Measurements from ENCODE around the gene SLC12A9.

The SLC12A9 gene

DNA sequence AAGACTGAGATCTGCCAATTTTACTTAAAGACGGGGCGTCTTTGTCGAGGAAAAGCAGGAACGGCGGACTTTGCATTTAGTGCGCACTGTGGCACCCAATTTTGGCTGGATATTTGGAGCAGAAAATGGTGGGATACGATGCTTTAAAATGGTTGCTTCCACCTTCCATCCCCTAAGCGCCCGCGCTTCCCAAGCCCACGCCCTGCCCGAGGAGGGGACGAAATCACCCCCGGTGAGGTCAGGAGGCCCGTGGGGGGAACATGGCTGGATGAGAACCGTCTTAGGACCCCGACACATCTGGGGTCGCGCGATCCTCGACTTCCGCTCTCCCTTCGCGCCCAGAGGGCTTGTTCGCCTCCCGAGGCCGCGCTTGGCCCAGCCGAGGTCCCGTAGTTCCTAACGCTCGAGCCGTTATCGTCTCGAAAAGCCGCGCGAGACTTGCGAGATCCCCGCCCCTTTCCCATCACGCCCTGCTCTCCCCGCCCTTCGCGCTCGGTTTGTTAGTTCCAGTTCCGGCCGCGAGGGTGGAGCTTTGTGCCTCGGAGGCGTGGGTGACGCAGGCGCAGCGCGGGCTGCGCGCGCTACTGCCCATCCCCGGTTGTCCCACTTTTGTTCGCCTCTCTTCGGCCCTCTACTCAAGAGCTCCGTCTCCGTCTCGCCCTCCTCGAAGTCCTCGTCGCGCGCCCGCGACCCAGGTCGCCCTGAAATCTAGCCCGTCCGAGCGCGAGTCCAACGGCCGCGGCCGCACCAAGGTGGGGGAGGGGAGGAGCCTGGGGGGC is 22.3 kb downstream of the SLC12A9 start, which contains the start of gene SRRT:
Gene SRRT (plus strand): TSS at position 527 of the 779 bp plus-strand sequence. CDS start 488 bp downstream, outside the sequence.
- Histone ChIP-seq H3K4me3 (ENCODE audit: low read length) (peak within 1 kb of the TSS; percentile 76), H3K27me3 (ENCODE audit: control insufficient read depth, insufficient read depth, low read length) (no peaks in the 10 kb centered on the region), H3K36me3 (ENCODE audit: control insufficient read depth, insufficient read depth, low read length) (peaks cover 25% of the 10 kb centered on the region), H3K9me3 (ENCODE audit: control insufficient read depth, insufficient read depth, low read length) (no peaks in the 10 kb centered on the region), H3K27ac (ENCODE audit: low read length) (no peak within 1 kb of the TSS), H3K4me1 (ENCODE audit: control insufficient read depth, insufficient read depth, low read length) (no peaks in the 10 kb centered on the region)
- DNase-seq (ENCODE audit: low read depth, low spot score), result peak; percentile 94
- no CpG with 5 or more reads among the region's 79 CpGs for WGBS (ENCODE audit: insufficient coverage, insufficient read length)

DNA sequence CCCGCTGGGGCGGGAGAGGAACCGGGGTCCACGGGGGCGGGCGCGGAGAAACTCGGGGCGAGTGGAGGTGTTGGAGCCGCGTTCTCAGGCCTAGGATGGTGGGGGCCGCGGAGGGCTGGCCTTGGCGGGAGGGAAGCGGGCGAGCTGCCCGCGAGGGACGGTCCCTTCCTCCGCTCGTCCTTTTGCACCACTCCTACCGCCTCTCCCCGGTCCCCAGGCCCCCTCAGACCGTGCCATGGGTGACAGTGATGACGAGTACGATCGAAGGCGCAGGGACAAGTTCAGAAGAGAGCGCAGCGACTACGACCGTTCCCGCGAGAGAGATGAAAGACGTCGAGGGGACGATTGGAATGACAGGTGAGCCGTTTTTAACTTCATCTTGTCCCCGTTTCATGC is 22.8 kb downstream of the SLC12A9 start:
- Histone ChIP-seq H3K27me3 (ENCODE audit: control insufficient read depth, insufficient read depth, low read length) (no peaks in the 10 kb centered on the region), H3K9me3 (ENCODE audit: control insufficient read depth, insufficient read depth, low read length) (no peaks in the 10 kb centered on the region), H3K4me1 (ENCODE audit: control insufficient read depth, insufficient read depth, low read length) (0 out of 2 replicates have a peak, but pooled peaks cover 1% of the 10 kb centered on the region), H3K27ac (ENCODE audit: low read length) (no peak overlapping the region), H3K4me3 (ENCODE audit: low read length) (peak overlapping the region; percentile 76), H3K36me3 (ENCODE audit: control insufficient read depth, insufficient read depth, low read length) (peaks cover 24% of the 10 kb centered on the region)
- WGBS (ENCODE audit: insufficient coverage, insufficient read length), result no CpG with 5 or more reads among the region's 39 CpGs
- no peak for DNase-seq (ENCODE audit: low read depth, low spot score)

DNA sequence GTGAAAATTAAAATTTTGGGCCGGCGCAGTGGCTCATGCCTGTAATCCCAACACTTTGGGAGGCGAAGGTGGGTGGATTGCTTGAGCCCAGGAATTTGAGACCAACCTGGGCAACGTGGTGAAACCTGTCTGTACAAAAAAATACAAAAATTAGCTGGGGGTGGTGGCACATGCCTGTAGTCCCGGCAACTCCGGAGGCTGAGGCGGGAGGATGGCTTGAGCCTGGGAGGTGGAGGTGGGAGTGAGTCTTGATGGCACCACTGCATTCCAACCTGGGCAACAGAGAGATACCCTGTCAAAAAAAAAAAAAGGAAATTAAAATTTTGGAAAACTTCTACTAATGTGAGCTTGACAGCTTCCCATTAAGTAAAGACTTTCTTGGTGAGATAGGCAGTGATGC is 25.5 kb downstream of the SLC12A9 start:
- peaks cover 26% of the 10 kb centered on the region for H3K36me3 ChIP-seq (ENCODE audit: control insufficient read depth, insufficient read depth, low read length)
- WGBS (ENCODE audit: insufficient coverage, insufficient read length), result no CpG with 5 or more reads among the region's 7 CpGs
- H3K4me1 ChIP-seq (ENCODE audit: control insufficient read depth, insufficient read depth, low read length), result 0 out of 2 replicates have a peak, but pooled peaks cover 1% of the 10 kb centered on the region
- H3K27me3 ChIP-seq (ENCODE audit: control insufficient read depth, insufficient read depth, low read length), result no peaks in the 10 kb centered on the region
- H3K4me3 ChIP-seq (ENCODE audit: low read length), result no peak overlapping the region
- no peaks in the 10 kb centered on the region for H3K9me3 ChIP-seq (ENCODE audit: control insufficient read depth, insufficient read depth, low read length)
- DNase-seq (ENCODE audit: low read depth, low spot score), result no peak
- no peak overlapping the region for H3K27ac ChIP-seq (ENCODE audit: low read length)

GRCh38 chr7:100878685-100879084 is 26.2 kb downstream of the SLC12A9 start:
- Histone ChIP-seq H3K27ac (ENCODE audit: low read length) (no peak overlapping the region), H3K4me3 (ENCODE audit: low read length) (no peak overlapping the region), H3K9me3 (ENCODE audit: control insufficient read depth, insufficient read depth, low read length) (no peaks in the 10 kb centered on the region), H3K27me3 (ENCODE audit: control insufficient read depth, insufficient read depth, low read length) (no peaks in the 10 kb centered on the region), H3K4me1 (ENCODE audit: control insufficient read depth, insufficient read depth, low read length) (0 out of 2 replicates have a peak, but pooled peaks cover 1% of the 10 kb centered on the region), H3K36me3 (ENCODE audit: control insufficient read depth, insufficient read depth, low read length) (peaks cover 26% of the 10 kb centered on the region)
- WGBS (ENCODE audit: insufficient coverage, insufficient read length), result no CpG with 5 or more reads among the region's 6 CpGs
- no peak for DNase-seq (ENCODE audit: low read depth, low spot score)

GRCh38 chr7:100879685-100880261 is 27.3 kb downstream of the SLC12A9 start:
- Histone ChIP-seq H3K27ac (ENCODE audit: low read length) (no peak overlapping the region), H3K9me3 (ENCODE audit: control insufficient read depth, insufficient read depth, low read length) (no peaks in the 10 kb centered on the region), H3K4me1 (ENCODE audit: control insufficient read depth, insufficient read depth, low read length) (0 out of 2 replicates have a peak, but pooled peaks cover 1% of the 10 kb centered on the region), H3K27me3 (ENCODE audit: control insufficient read depth, insufficient read depth, low read length) (no peaks in the 10 kb centered on the region), H3K36me3 (ENCODE audit: control insufficient read depth, insufficient read depth, low read length) (peaks cover 29% of the 10 kb centered on the region), H3K4me3 (ENCODE audit: low read length) (no peak overlapping the region)
- no peak for DNase-seq (ENCODE audit: low read depth, low spot score)
- no CpG with 5 or more reads among the region's 11 CpGs for WGBS (ENCODE audit: insufficient coverage, insufficient read length)

GRCh38 chr7:100880645-100881044 is 28.1 kb downstream of the SLC12A9 start:
- Histone ChIP-seq H3K27me3 (ENCODE audit: control insufficient read depth, insufficient read depth, low read length) (no peaks in the 10 kb centered on the region), H3K36me3 (ENCODE audit: control insufficient read depth, insufficient read depth, low read length) (peaks cover 37% of the 10 kb centered on the region), H3K4me1 (ENCODE audit: control insufficient read depth, insufficient read depth, low read length) (0 out of 2 replicates have a peak, but pooled peaks cover 1% of the 10 kb centered on the region), H3K9me3 (ENCODE audit: control insufficient read depth, insufficient read depth, low read length) (no peaks in the 10 kb centered on the region), H3K27ac (ENCODE audit: low read length) (no peak overlapping the region), H3K4me3 (ENCODE audit: low read length) (no peak overlapping the region)
- no CpG with 5 or more reads among the region's 7 CpGs for WGBS (ENCODE audit: insufficient coverage, insufficient read length)
- DNase-seq (ENCODE audit: low read depth, low spot score), result no peak

GRCh38 chr7:100881136-100881535 is 28.6 kb downstream of the SLC12A9 start:
- no CpG with 5 or more reads among the region's 20 CpGs for WGBS (ENCODE audit: insufficient coverage, insufficient read length)
- Histone ChIP-seq H3K36me3 (ENCODE audit: control insufficient read depth, insufficient read depth, low read length) (peaks cover 42% of the 10 kb centered on the region), H3K4me1 (ENCODE audit: control insufficient read depth, insufficient read depth, low read length) (0 out of 2 replicates have a peak, but pooled peaks cover 1% of the 10 kb centered on the region)

GRCh38 chr7:100882201-100882600 is 29.7 kb downstream of the SLC12A9 start:
- Histone ChIP-seq H3K27me3 (ENCODE audit: control insufficient read depth, insufficient read depth, low read length) (no peaks in the 10 kb centered on the region), H3K27ac (ENCODE audit: low read length) (no peak overlapping the region), H3K9me3 (ENCODE audit: control insufficient read depth, insufficient read depth, low read length) (no peaks in the 10 kb centered on the region), H3K4me3 (ENCODE audit: low read length) (no peak overlapping the region), H3K4me1 (ENCODE audit: control insufficient read depth, insufficient read depth, low read length) (0 out of 2 replicates have a peak, but pooled peaks cover 1% of the 10 kb centered on the region), H3K36me3 (ENCODE audit: control insufficient read depth, insufficient read depth, low read length) (peaks cover 52% of the 10 kb centered on the region)
- no CpG with 5 or more reads among the region's 9 CpGs for WGBS (ENCODE audit: insufficient coverage, insufficient read length)
- DNase-seq (ENCODE audit: low read depth, low spot score), result no peak

More at GRCh38 chr7:100881136-100881535, 28.6 kb downstream of the SLC12A9 start:
- Histone ChIP-seq H3K27me3 (ENCODE audit: control insufficient read depth, insufficient read depth, low read length) (no peaks in the 10 kb centered on the region), H3K9me3 (ENCODE audit: control insufficient read depth, insufficient read depth, low read length) (no peaks in the 10 kb centered on the region), H3K4me3 (ENCODE audit: low read length) (no peak overlapping the region), H3K27ac (ENCODE audit: low read length) (no peak overlapping the region)
- no peak for DNase-seq (ENCODE audit: low read depth, low spot score)

- WGBS (ENCODE audit: insufficient coverage, insufficient read length), result no CpG with 5 or more reads among the region's 24 CpGs
- no peaks in the 10 kb centered on the region for H3K9me3 ChIP-seq (ENCODE audit: control insufficient read depth, insufficient read depth, low read length)
- no peak overlapping the region for H3K4me3 ChIP-seq (ENCODE audit: low read length)
- peaks cover 57% of the 10 kb centered on the region for H3K36me3 ChIP-seq (ENCODE audit: control insufficient read depth, insufficient read depth, low read length)
- no peaks in the 10 kb centered on the region for H3K27me3 ChIP-seq (ENCODE audit: control insufficient read depth, insufficient read depth, low read length)
- DNase-seq (ENCODE audit: low read depth, low spot score), result no peak
- no peak overlapping the region for H3K27ac ChIP-seq (ENCODE audit: low read length)
- H3K4me1 ChIP-seq (ENCODE audit: control insufficient read depth, insufficient read depth, low read length), result peaks cover 3% of the 10 kb centered on the region; the same call in 1 of the 2 replicates
Measured at GRCh38 chr7:100882785-100883526, 30.4 kb downstream of the SLC12A9 start.

DNA sequence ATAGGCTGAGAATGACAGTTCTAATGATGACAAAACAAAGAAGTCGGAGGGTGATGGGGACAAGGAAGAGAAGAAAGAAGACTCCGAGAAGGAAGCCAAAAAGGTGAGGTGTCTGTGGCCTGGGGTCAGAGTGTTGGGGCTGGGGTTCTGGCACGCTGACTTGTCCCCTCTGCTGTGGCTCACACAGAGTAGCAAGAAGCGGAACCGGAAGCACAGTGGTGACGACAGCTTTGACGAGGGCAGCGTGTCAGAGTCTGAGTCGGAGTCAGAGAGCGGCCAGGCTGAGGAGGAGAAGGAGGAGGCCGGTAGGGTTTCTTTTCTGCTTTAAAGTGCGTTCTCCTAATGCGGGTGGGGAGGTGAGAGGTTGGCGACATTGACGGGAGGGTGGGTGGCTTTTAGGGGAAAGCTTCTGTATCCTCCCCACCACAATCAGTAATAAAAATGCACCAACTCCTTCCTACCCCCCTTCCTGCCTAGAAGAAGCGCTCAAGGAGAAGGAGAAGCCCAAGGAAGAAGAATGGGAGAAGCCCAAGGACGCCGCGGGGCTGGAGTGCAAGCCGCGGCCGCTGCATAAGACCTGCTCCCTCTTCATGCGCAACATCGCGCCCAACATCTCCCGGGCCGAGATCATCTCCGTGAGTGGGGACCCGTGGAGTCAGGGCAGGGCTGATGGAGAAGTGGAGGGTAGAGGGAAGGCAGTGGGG is 32.4 kb downstream of the SLC12A9 start:
- DNase-seq (ENCODE audit: low read depth, low spot score), result no peak
- Histone ChIP-seq H3K4me3 (ENCODE audit: low read length) (no peak overlapping the region), H3K27me3 (ENCODE audit: control insufficient read depth, insufficient read depth, low read length) (no peaks in the 10 kb centered on the region), H3K27ac (ENCODE audit: low read length) (no peak overlapping the region), H3K4me1 (ENCODE audit: control insufficient read depth, insufficient read depth, low read length) (peaks cover 2% of the 10 kb centered on the region; the same call in 1 of the 2 replicates), H3K36me3 (ENCODE audit: control insufficient read depth, insufficient read depth, low read length) (peaks cover 61% of the 10 kb centered on the region), H3K9me3 (ENCODE audit: control insufficient read depth, insufficient read depth, low read length) (no peaks in the 10 kb centered on the region)
- no CpG with 5 or more reads among the region's 29 CpGs for WGBS (ENCODE audit: insufficient coverage, insufficient read length)
